Activated naive CD8-positive, alpha-beta T cell treated with anti-CD3 and anti-CD28 coated beads, Interleukin-2, amount 50 U/mL, for 24 hours (primary cell): ENCODE results near the gene NDUFAF8.

ENCODE experiments used
- ATAC-seq: fragments of 150-1000 bp; cut with Tn5 transposase; one replicate; pipeline ENCODE4 v1.10.0; 2021
- DNase-seq: peaks from one replicate; pipeline ENCODE4 v3.0.0; 2021
- H3K27ac Mint-ChIP-seq: one replicate; pipeline ENCODE4 v1.8.0; 2021; ENCODE audit warnings: mild to moderate bottlenecking, mixed read lengths
- H3K27me3 Mint-ChIP-seq: one replicate; pipeline ENCODE4 v1.8.0; 2021; ENCODE audit warnings: mixed read lengths
- H3K36me3 Mint-ChIP-seq: one replicate; pipeline ENCODE4 v1.8.0; 2021; ENCODE audit warnings: low read depth, mixed read lengths
- H3K4me1 Mint-ChIP-seq: one replicate; pipeline ENCODE4 v1.8.0; 2021; ENCODE audit warnings: mixed read lengths
- H3K4me3 Mint-ChIP-seq: one replicate; pipeline ENCODE4 v1.8.0; 2021; ENCODE audit warnings: mild to moderate bottlenecking, moderate library complexity, mixed read lengths
- H3K9me3 Mint-ChIP-seq: one replicate; pipeline ENCODE4 v1.8.0; 2021; ENCODE audit warnings: mixed read lengths

NDUFAF8 gene

GRCh38 chr17:81257533-81257932 is 18.4 kb downstream of the NDUFAF8 start:
- DNase-seq (no peak), ATAC-seq (no peak)
- Mint-ChIP-seq H3K36me3 (peaks cover 11% of the 10 kb centered on the region), H3K27me3 (no peaks in the 10 kb centered on the region), H3K27ac (no peak overlapping the region), H3K4me3 (no peak overlapping the region), H3K4me1 (peaks cover 7% of the 10 kb centered on the region), H3K9me3 (no peaks in the 10 kb centered on the region)

- DNase-seq (no peak), ATAC-seq (no peak)
- Mint-ChIP-seq H3K36me3 (peaks cover 6% of the 10 kb centered on the region), H3K4me1 (peaks cover 5% of the 10 kb centered on the region), H3K27ac (no peak overlapping the region), H3K4me3 (no peak overlapping the region), H3K9me3 (no peaks in the 10 kb centered on the region), H3K27me3 (no peaks in the 10 kb centered on the region)
Observed at GRCh38 chr17:81258292-81258691, 19.2 kb downstream of the NDUFAF8 start.

- Mint-ChIP-seq H3K4me3 (no peak overlapping the region), H3K4me1 (no peaks in the 10 kb centered on the region), H3K36me3 (peaks cover 2% of the 10 kb centered on the region), H3K27me3 (no peaks in the 10 kb centered on the region), H3K27ac (no peak overlapping the region), H3K9me3 (no peaks in the 10 kb centered on the region)
- ATAC-seq (no peak), DNase-seq (no peak)
Observed at GRCh38 chr17:81259058-81259605, 20.0 kb downstream of the NDUFAF8 start.

- H3K27me3 Mint-ChIP-seq, result no peaks in the 10 kb centered on the region
- H3K36me3 Mint-ChIP-seq, result peaks cover 2% of the 10 kb centered on the region
- H3K27ac Mint-ChIP-seq, result no peak overlapping the region
- no peaks in the 10 kb centered on the region for H3K4me1 Mint-ChIP-seq
- no peak for ATAC-seq
- H3K9me3 Mint-ChIP-seq, result no peaks in the 10 kb centered on the region
- no peak for DNase-seq
- no peak overlapping the region for H3K4me3 Mint-ChIP-seq
Observed at GRCh38 chr17:81260171-81260570, 21.1 kb downstream of the NDUFAF8 start.

- ATAC-seq (no peak), DNase-seq (no peak)
- no peak overlapping the region for H3K4me3 Mint-ChIP-seq
- no peaks in the 10 kb centered on the region for H3K27me3 Mint-ChIP-seq
- H3K36me3 Mint-ChIP-seq, result peaks cover 5% of the 10 kb centered on the region
- no peaks in the 10 kb centered on the region for H3K9me3 Mint-ChIP-seq
- no peaks in the 10 kb centered on the region for H3K4me1 Mint-ChIP-seq
- H3K27ac Mint-ChIP-seq, result no peak overlapping the region
Observed at GRCh38 chr17:81260641-81261040, 21.5 kb downstream of the NDUFAF8 start.

GRCh38 chr17:81261096-81261495 is 22.0 kb downstream of the NDUFAF8 start:
- no peak overlapping the region for H3K4me3 Mint-ChIP-seq
- no peaks in the 10 kb centered on the region for H3K9me3 Mint-ChIP-seq
- H3K4me1 Mint-ChIP-seq, result no peaks in the 10 kb centered on the region
- no peak for DNase-seq
- ATAC-seq, result no peak
- no peak overlapping the region for H3K27ac Mint-ChIP-seq
- no peaks in the 10 kb centered on the region for H3K27me3 Mint-ChIP-seq
- peaks cover 8% of the 10 kb centered on the region for H3K36me3 Mint-ChIP-seq

GRCh38 chr17:81261582-81262336 is 22.6 kb downstream of the NDUFAF8 start:
- no peaks in the 10 kb centered on the region for H3K27me3 Mint-ChIP-seq
- H3K36me3 Mint-ChIP-seq, result peaks cover 8% of the 10 kb centered on the region
- no peak overlapping the region for H3K27ac Mint-ChIP-seq
- no peaks in the 10 kb centered on the region for H3K9me3 Mint-ChIP-seq
- ATAC-seq (no peak), DNase-seq (no peak)
- no peaks in the 10 kb centered on the region for H3K4me1 Mint-ChIP-seq
- no peak overlapping the region for H3K4me3 Mint-ChIP-seq

- no peak for DNase-seq
- no peaks in the 10 kb centered on the region for H3K27me3 Mint-ChIP-seq
- peaks cover 8% of the 10 kb centered on the region for H3K36me3 Mint-ChIP-seq
- ATAC-seq, result no peak
- no peak overlapping the region for H3K27ac Mint-ChIP-seq
- H3K9me3 Mint-ChIP-seq, result no peaks in the 10 kb centered on the region
- H3K4me3 Mint-ChIP-seq, result no peak overlapping the region
- peaks cover 3% of the 10 kb centered on the region for H3K4me1 Mint-ChIP-seq
Observed at GRCh38 chr17:81263371-81264181, 24.5 kb downstream of the NDUFAF8 start.

GRCh38 chr17:81264640-81265039 is 25.5 kb downstream of the NDUFAF8 start:
- no peaks in the 10 kb centered on the region for H3K9me3 Mint-ChIP-seq
- peaks cover 3% of the 10 kb centered on the region for H3K4me1 Mint-ChIP-seq
- ATAC-seq, result no peak
- no peak overlapping the region for H3K27ac Mint-ChIP-seq
- H3K4me3 Mint-ChIP-seq, result no peak overlapping the region
- no peaks in the 10 kb centered on the region for H3K27me3 Mint-ChIP-seq
- H3K36me3 Mint-ChIP-seq, result peaks cover 8% of the 10 kb centered on the region
- DNase-seq, result no peak

GRCh38 chr17:81265576-81265975 is 26.5 kb downstream of the NDUFAF8 start:
- H3K4me1 Mint-ChIP-seq, result peaks cover 3% of the 10 kb centered on the region
- H3K27me3 Mint-ChIP-seq, result no peaks in the 10 kb centered on the region
- peaks cover 8% of the 10 kb centered on the region for H3K36me3 Mint-ChIP-seq
- H3K4me3 Mint-ChIP-seq, result no peak overlapping the region
- no peak overlapping the region for H3K27ac Mint-ChIP-seq
- DNase-seq (no peak), ATAC-seq (no peak)
- no peaks in the 10 kb centered on the region for H3K9me3 Mint-ChIP-seq

- peaks cover 3% of the 10 kb centered on the region for H3K4me1 Mint-ChIP-seq
- H3K4me3 Mint-ChIP-seq, result no peak overlapping the region
- H3K36me3 Mint-ChIP-seq, result peaks cover 10% of the 10 kb centered on the region
- no peaks in the 10 kb centered on the region for H3K27me3 Mint-ChIP-seq
- no peak overlapping the region for H3K27ac Mint-ChIP-seq
- ATAC-seq (no peak), DNase-seq (no peak)
- H3K9me3 Mint-ChIP-seq, result no peaks in the 10 kb centered on the region
Observed at GRCh38 chr17:81267390-81268067, 28.4 kb downstream of the NDUFAF8 start.

- DNase-seq (no peak), ATAC-seq (no peak)
- H3K27ac Mint-ChIP-seq, result no peak overlapping the region
- H3K36me3 Mint-ChIP-seq, result peaks cover 16% of the 10 kb centered on the region
- peaks cover 3% of the 10 kb centered on the region for H3K4me1 Mint-ChIP-seq
- H3K4me3 Mint-ChIP-seq, result no peak overlapping the region
- H3K27me3 Mint-ChIP-seq, result no peaks in the 10 kb centered on the region
- no peaks in the 10 kb centered on the region for H3K9me3 Mint-ChIP-seq
Observed at GRCh38 chr17:81270279-81270678, 31.2 kb downstream of the NDUFAF8 start.

- Mint-ChIP-seq H3K4me1 (peaks cover 3% of the 10 kb centered on the region), H3K4me3 (no peak overlapping the region), H3K9me3 (no peaks in the 10 kb centered on the region), H3K27ac (no peak overlapping the region), H3K27me3 (no peaks in the 10 kb centered on the region), H3K36me3 (peaks cover 16% of the 10 kb centered on the region)
- ATAC-seq, result no peak
- DNase-seq, result no peak
Observed at GRCh38 chr17:81271226-81271625, 32.1 kb downstream of the NDUFAF8 start.

- H3K4me3 Mint-ChIP-seq, result no peak overlapping the region
- no peaks in the 10 kb centered on the region for H3K27me3 Mint-ChIP-seq
- H3K27ac Mint-ChIP-seq, result no peak overlapping the region
- DNase-seq, result no peak
- no peaks in the 10 kb centered on the region for H3K9me3 Mint-ChIP-seq
- ATAC-seq, result no peak
- no peaks in the 10 kb centered on the region for H3K4me1 Mint-ChIP-seq
- peaks cover 19% of the 10 kb centered on the region for H3K36me3 Mint-ChIP-seq
Observed at GRCh38 chr17:81272616-81273015, 33.5 kb downstream of the NDUFAF8 start.
